CD4-positive, alpha-beta T cell treated with Interleukin-6 for 4 hours (primary cell): ENCODE measurements around the gene AFF3.

ENCODE experiments used
- DNase-seq: peaks from one replicate; pipeline ENCODE4 v3.0.0-alpha.2; 2020; ENCODE audit warnings: mixed read lengths

The AFF3 gene

GRCh38 chr2:99918389-99918788 lies 224.0 kb downstream of the AFF3 start:
- no peak for DNase-seq

- no peak for DNase-seq
These were observed 227.2 kb downstream of the AFF3 start for GRCh38 chr2:99915108-99915675.

GRCh38 chr2:99911736-99912135 lies 230.7 kb downstream of the AFF3 start:
- no peak for DNase-seq

GRCh38 chr2:99910902-99911301 lies 231.5 kb downstream of the AFF3 start:
- DNase-seq = no peak

GRCh38 chr2:99905636-99906035 lies 236.8 kb downstream of the AFF3 start:
- DNase-seq = no peak

- DNase-seq = no peak
These were observed 237.4 kb downstream of the AFF3 start for GRCh38 chr2:99905025-99905424.

- no peak for DNase-seq
These were observed 238.4 kb downstream of the AFF3 start for GRCh38 chr2:99903981-99904380.

- no peak for DNase-seq
These were observed 241.8 kb downstream of the AFF3 start for GRCh38 chr2:99900556-99900955.

GRCh38 chr2:99899882-99900281 lies 242.5 kb downstream of the AFF3 start:
- DNase-seq = no peak

- no peak for DNase-seq
These were observed 243.1 kb downstream of the AFF3 start for GRCh38 chr2:99899058-99899855.

GRCh38 chr2:99898336-99899048 lies 243.9 kb downstream of the AFF3 start:
- no peak for DNase-seq

- DNase-seq = no peak
These were observed 251.0 kb downstream of the AFF3 start for GRCh38 chr2:99891428-99891780.

GRCh38 chr2:99890568-99891427 lies 251.6 kb downstream of the AFF3 start:
- no peak for DNase-seq

- DNase-seq = no peak
These were observed 253.8 kb downstream of the AFF3 start for GRCh38 chr2:99888617-99889016.

- DNase-seq = no peak
These were observed 256.0 kb downstream of the AFF3 start for GRCh38 chr2:99886418-99886817.

GRCh38 chr2:99883358-99883757 lies 259.0 kb downstream of the AFF3 start:
- no peak for DNase-seq

GRCh38 chr2:99881901-99882591 lies 260.3 kb downstream of the AFF3 start:
- no peak for DNase-seq

GRCh38 chr2:99880964-99881294 lies 261.5 kb downstream of the AFF3 start:
- DNase-seq = no peak

- DNase-seq = no peak
These were observed 262.0 kb downstream of the AFF3 start for GRCh38 chr2:99880148-99880963.

GRCh38 chr2:99879481-99879880 lies 262.9 kb downstream of the AFF3 start:
- DNase-seq = no peak

GRCh38 chr2:99878581-99879350 lies 263.6 kb downstream of the AFF3 start:
- no peak for DNase-seq
